NB4 (cell line): ENCODE measurements around the gene SUSD4.

Experiments
- CTCF ChIP-seq: IDR thresholded peaks from one replicate; pipeline ENCODE4 v1.5.1; 2012; ENCODE audit warnings: low read depth, low read length
- MYC ChIP-seq: IDR thresholded peaks from 2 replicates; pipeline ENCODE4 v1.6.1; 2011; ENCODE audit warnings: low read depth, low read length
- POLR2A ChIP-seq: IDR thresholded peaks from 2 replicates; pipeline ENCODE4 v1.6.1; 2011; ENCODE audit warnings: mild to moderate bottlenecking; ENCODE audit not compliant: insufficient read length; ENCODE audit errors: extremely low read depth

GRCh38 chr1:223363856-223364684 lies at the start of gene SUSD4:
- TF ChIP-seq CTCF (no peak), POLR2A (no peak), MYC (no peak)
